Measurements from ENCODE around the gene SLIT3.

DNA sequence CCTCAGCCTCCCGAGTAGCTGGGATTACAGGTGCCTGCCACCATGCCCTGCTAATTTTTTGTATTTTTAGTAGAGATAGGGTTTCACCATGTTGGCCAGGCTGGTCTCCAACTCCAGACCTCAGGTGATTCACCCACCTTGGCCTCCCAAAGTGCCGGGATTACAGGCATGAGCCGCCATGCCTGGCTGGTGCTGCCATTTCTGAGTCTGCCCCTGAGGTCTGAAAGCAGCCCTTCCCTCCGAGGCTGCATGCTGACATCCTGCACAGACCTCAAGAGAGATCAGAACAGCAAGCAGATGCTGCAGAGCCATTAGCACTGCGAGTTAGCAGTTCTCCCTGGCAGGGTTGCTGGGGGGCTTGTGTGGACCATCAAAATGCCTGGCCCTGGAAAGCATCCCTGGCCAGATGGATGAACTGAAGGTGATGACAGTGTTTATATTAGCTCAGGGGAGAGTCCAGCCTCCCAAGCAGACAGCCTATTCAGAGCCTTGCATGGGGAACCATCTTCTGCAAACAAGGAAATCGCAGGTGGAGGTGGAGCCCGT, 545.3 kb downstream of the SLIT3 start:
- TF ChIP-seq POLR2AphosphoS5 (IDR thresholded peaks at IDR 0.05) (no peak), CTCF (IDR thresholded peaks at IDR 0.05) (no peak)

All from stomach (tissue), 4 donors.